HG03342 (cell line): ENCODE results near the gene TMC3.
"Not testable (repeated sequence)": the region's sequence is repeated elsewhere in the genome, so short reads cannot be mapped to it uniquely, and the experiment has no call there.

Source experiments
- ATAC-seq: cut with Tn5 transposase; IDR thresholded peaks from one replicate; pipeline ENCODE4 v1.9.1; 2021; ENCODE audit warnings: mild to moderate bottlenecking, moderate library complexity; ENCODE audit not compliant: unreplicated experiment

TMC3 gene

DNA sequence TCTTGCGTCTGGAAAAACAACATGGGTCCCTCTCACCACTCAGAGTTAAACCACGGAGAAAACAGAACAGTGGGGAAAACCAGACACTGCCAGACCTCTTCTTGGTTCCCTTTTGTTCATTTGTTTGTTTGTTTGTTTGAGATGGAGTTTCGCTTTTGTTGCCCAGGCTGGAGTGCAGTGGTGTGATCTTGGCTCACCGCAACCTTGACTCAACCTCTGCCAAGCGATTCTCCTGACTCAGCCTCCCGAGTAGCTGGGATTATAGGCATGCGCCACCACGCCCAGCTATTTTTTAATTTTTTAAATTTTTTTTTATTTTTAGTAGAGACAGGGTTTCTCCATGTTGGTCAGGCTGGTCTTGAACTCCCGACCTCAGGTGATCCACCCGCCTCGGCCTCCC is 25.3 kb downstream of the TMC3 start:
- not testable (repeated sequence) for ATAC-seq

DNA sequence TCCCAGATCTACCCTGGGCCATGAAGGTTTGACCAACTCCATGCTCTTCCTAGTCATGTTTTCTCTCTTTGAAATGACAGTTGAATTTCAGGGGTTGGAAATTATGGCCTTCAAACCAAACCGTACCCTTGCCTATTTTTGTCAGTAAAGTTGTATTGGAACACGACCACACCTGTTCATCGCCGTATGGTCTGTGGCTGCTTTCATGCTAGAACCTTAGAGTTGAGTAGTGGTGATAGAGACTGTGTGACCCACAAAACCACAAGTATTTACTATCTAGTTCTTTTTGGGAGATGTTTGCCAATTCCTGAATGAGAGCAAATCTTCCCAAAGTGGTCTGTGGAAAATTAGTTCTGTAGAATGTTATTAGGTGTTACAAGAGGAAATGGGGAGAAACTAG is 26.1 kb downstream of the TMC3 start:
- no peak for ATAC-seq

DNA sequence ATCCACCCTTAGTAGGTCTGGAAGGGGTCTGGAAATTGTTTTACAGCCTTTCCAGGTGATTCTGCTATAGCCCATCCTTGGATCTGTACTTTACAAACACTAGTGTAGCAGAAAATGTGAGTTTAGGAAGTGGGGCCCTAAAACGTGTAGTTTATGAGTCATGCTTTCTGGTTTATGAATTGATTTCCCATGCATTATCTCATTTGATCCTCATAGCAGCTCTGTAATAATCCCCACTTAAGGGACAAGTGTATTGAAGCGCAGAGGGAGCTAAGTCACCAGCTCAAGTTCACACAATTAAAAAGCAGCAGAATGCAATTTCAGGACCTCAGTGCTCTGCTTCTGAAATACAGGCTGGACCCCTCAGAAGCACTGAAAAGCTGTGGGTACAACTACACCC is 27.4 kb downstream of the TMC3 start:
- ATAC-seq = no peak

DNA sequence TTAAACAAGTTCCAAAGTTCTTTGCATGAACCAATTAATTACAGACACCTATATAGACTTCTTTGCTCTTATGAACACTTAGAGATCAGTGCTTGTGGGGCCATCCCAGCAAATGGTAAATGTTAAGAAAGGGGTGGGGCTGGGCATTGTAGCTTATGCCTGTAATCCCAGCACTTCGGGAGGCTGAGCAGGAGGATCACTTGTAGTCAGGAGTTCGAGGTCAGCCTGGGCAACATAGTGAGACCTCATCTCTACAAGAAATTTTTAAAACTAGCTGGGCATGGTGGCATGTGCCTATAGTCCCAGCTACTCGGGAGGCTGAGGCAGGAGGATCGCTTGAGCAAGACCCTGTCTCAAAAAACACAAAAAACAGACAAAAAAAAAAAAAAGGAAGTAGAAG is 30.6 kb downstream of the TMC3 start:
- no peak for ATAC-seq

GRCh38 chr15:81341351-81341750 is 32.7 kb downstream of the TMC3 start:
- no peak for ATAC-seq

- ATAC-seq = no peak
Measured at GRCh38 chr15:81339851-81340250, 34.2 kb downstream of the TMC3 start.

DNA sequence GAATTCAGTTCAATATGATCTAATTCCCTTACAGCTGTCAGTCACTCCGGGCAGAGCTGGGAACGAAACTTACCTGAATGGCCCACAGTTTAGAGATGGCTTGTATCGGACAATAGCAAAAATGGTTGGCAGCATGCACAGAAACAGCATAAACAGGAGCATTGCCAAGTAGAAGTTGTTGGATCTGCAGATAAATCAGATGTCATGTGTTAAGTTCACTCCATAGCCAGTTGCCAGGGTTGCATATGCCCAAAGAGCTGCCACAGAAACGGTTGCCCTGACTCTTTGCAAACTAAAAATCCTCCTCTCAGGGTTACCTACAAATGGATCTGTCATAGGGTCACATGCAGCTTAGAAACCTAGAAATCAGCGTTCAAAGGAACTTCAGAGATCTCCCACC is 34.7 kb downstream of the TMC3 start:
- no peak for ATAC-seq

GRCh38 chr15:81338170-81339007 is 35.6 kb downstream of the TMC3 start:
- ATAC-seq = no peak

- no peak for ATAC-seq
Measured at GRCh38 chr15:81337713-81338157, 36.3 kb downstream of the TMC3 start.

DNA sequence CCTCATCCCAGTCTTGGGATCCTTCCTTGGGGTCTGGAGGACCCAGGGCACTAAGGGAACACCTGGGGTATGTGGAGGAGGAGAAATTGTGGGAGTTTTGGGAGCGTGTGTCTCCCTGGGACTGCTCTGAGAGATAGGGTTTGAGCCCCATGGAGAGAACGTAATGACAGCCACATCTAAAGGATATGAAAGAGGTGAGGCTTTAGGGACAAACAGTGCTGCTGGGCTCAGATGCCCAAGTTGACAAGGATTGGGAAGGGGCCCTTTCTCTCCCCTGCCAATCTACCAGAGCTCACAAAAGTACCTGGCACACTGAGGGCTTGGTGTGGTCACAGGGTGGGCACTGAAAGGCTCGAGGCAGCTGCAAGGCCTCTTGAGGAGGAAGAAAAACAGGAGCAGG is 36.8 kb downstream of the TMC3 start:
- ATAC-seq = no peak

GRCh38 chr15:81336568-81336967 is 37.4 kb downstream of the TMC3 start:
- ATAC-seq = no peak

- ATAC-seq = no peak
Measured at GRCh38 chr15:81335631-81336030, 38.4 kb downstream of the TMC3 start.

- ATAC-seq = no peak
Measured at GRCh38 chr15:81334768-81335435, 39.1 kb downstream of the TMC3 start.

GRCh38 chr15:81333363-81333762 is 40.6 kb downstream of the TMC3 start:
- no peak for ATAC-seq

DNA sequence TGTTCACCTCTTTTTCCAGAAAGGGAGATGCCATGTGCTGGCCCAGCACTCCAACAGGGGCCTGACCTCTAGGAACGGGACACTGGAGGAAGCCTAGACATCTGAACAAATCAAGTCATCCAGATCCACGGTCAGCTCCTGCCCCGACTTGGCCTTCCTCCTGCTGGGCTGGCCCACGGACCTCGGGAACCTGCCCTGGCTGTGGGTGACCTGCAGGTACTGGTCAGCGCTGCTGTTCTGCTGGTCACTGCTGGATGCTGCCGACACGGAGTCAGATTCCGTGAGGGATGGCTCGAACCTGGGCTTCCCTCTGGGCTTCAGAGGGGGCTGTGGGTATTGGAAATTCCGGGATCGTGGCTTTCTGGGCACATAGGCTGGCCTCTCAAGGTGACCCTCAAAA is 41.7 kb downstream of the TMC3 start:
- ATAC-seq = no peak

DNA sequence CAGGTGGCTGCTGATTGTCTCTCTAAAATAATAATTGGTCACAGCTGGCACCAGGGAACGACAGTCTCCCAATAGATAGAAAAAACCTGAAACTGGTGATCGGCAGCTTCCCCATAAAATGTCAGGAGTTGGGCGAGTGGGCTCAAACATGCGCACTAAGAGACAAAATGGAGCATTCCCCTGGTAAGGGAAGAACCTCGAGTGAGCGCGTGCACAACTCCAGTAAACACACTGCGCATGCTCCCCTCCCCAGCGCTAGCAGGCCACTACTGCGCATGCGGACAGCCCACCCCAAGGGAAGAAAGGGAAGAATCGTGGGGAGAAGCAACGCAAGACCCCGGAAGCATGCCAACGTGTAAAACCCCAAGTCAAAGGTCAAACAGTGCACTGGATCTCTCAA is 42.4 kb downstream of the TMC3 start:
- no peak for ATAC-seq

GRCh38 chr15:81331141-81331540 is 42.9 kb downstream of the TMC3 start:
- not testable (repeated sequence) for ATAC-seq

GRCh38 chr15:81330366-81331090 is 43.5 kb downstream of the TMC3 start:
- ATAC-seq = no peak

DNA sequence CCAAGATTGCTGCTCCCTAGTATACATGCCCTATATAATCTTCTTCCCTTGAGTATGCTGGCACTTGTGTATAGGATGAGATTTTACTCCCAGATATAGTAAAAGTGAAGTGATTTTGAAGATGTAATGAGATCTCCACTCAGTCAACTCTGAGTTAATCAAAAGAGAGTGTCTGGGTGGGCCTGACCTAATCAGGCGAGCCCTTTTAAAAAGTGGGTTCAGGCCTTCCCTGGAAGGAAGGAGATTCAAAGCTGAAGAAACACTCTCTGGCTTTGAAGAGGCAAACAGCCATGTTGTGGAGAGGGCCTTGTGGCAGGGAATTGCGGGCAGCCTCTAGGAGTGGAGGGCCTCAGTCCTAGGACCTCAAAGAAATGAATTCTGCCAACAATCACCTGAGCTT is 44.6 kb downstream of the TMC3 start:
- ATAC-seq = no peak

- no peak for ATAC-seq
Measured at GRCh38 chr15:81327516-81327915, 46.5 kb downstream of the TMC3 start.

GRCh38 chr15:81326466-81327212 is 47.4 kb downstream of the TMC3 start:
- ATAC-seq = no peak
